Measurements from ENCODE around the gene TJAP1.

DNA sequence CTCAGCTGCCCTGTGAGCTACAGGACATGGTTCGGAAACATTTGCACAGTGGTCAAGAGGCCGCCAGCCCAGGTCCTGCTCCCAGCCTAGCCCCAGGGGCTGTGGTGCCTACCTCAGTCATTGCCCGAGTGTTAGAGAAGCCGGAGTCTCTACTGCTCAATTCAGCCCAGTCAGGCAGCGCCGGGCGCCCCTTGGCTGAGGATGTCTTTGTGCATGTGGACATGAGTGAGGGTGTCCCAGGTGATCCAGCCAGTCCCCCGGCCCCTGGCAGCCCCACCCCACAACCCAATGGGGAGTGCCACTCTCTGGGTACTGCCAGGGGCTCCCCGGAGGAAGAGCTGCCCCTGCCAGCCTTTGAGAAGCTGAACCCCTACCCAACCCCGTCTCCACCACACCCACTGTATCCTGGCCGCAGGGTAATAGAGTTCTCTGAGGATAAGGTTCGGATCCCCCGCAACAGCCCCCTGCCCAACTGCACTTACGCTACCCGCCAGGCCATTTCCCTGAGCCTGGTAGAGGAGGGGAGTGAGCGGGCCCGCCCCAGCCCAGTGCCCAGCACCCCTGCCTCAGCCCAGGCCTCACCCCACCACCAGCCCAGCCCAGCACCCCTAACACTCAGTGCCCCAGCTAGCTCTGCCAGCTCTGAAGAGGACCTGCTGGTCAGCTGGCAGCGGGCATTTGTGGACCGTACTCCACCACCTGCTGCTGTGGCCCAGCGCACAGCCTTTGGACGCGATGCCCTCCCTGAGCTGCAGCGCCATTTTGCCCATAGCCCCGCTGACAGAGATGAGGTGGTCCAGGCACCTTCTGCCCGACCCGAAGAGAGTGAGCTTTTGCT, 27.6 kb downstream of the TJAP1 start:
- TF ChIP-seq POLR2AphosphoS5 (IDR thresholded peaks at IDR 0.05; ENCODE audit: low read depth, low read length) (no peak), POLR2A (IDR thresholded peaks at IDR 0.05; ENCODE audit: low read depth, low read length) (no peak), TAF1 (IDR thresholded peaks at IDR 0.05; ENCODE audit: borderline replicate concordance, low read depth, low read length) (no peak)
